ENCODE measurements around the gene LGALS3BP. TPM values are rescaled to one million over a fixed set of nuclear protein-coding genes. Genes with fewer than 3 reads are reported as not detected.
A peak's percentile ranks its signal among the peaks of the same experiment; 100 is the strongest.

The LGALS3BP gene
- polyA plus RNA-seq, 4 donors: 181 to 361 (median 290) TPM

GRCh38 chr17:79019261-79019631, 39.5 kb upstream of the LGALS3BP start:
- DNase-seq (peak; percentile 53 to 85), FAIRE-seq (no peak)
- peaks cover 0 to 18% (median 0%) of the 10 kb centered on the region in 3 donors for H3K27me3 ChIP-seq (ENCODE audit: control insufficient read depth in 3 of 3, insufficient read depth in 3 of 3, low read length in 3 of 3)
- peaks cover 0 to 4% of the 10 kb centered on the region in 2 donors for H3K9me3 ChIP-seq (ENCODE audit: control insufficient read depth in 2 of 2, insufficient read depth in 1 of 2, low read depth in 1 of 2, low read length in 1 of 2)
- H3K4me3 ChIP-seq (ENCODE audit: low read depth in 1 of 3, low read length in 3 of 3): no peak overlapping the region
- 27 to 62% (median 39%) methylated on average over 2 of the region's 2 CpGs for WGBS, 3 donors
- peaks cover 0 to 28% (median 6%) of the 10 kb centered on the region in 3 donors for H3K4me1 ChIP-seq (ENCODE audit: control insufficient read depth in 3 of 3, insufficient read depth in 2 of 3, low read depth in 1 of 3, low read length in 2 of 3)
- no peaks in the 10 kb centered on the region for H3K36me3 ChIP-seq (ENCODE audit: control insufficient read depth in 3 of 3, insufficient read depth in 2 of 3, low read depth in 1 of 3, low read length in 3 of 3)
- no peak overlapping the region for H3K27ac ChIP-seq (ENCODE audit: low read depth in 1 of 3, low read length in 2 of 3)

- WGBS, 3 donors: 89 to 100% (median 94%) methylated on average over 3 of the region's 3 CpGs
- H3K4me3 ChIP-seq (ENCODE audit: low read depth in 1 of 3, low read length in 3 of 3): no peak overlapping the region
These were observed 38.6 kb upstream of the LGALS3BP start for GRCh38 chr17:79018370-79018695.

GRCh38 chr17:79017546-79018369, 38.0 kb upstream of the LGALS3BP start:
- Histone ChIP-seq H3K27ac (ENCODE audit: low read depth in 1 of 3, low read length in 2 of 3) (no peak overlapping the region), H3K4me3 (ENCODE audit: low read depth in 1 of 3, low read length in 3 of 3) (no peak overlapping the region), H3K27me3 (ENCODE audit: control insufficient read depth in 3 of 3, insufficient read depth in 3 of 3, low read length in 3 of 3) (peaks cover 0 to 3% (median 0%) of the 10 kb centered on the region in 3 donors), H3K4me1 (ENCODE audit: control insufficient read depth in 3 of 3, insufficient read depth in 2 of 3, low read depth in 1 of 3, low read length in 2 of 3) (peaks cover 0 to 21% (median 6%) of the 10 kb centered on the region in 3 donors), H3K9me3 (ENCODE audit: control insufficient read depth in 2 of 2, insufficient read depth in 1 of 2, low read depth in 1 of 2, low read length in 1 of 2) (peaks cover 0 to 4% of the 10 kb centered on the region in 2 donors), H3K36me3 (ENCODE audit: control insufficient read depth in 3 of 3, insufficient read depth in 2 of 3, low read depth in 1 of 3, low read length in 3 of 3) (no peaks in the 10 kb centered on the region)
- 64 to 74% (median 71%) methylated on average over 6 of the region's 6 CpGs for WGBS, 3 donors
- FAIRE-seq (no peak), DNase-seq (no peak)

More at GRCh38 chr17:79018370-79018695, 38.6 kb upstream of the LGALS3BP start:
- DNase-seq (no peak), FAIRE-seq (no peak)
- no peaks in the 10 kb centered on the region for H3K36me3 ChIP-seq (ENCODE audit: control insufficient read depth in 3 of 3, insufficient read depth in 2 of 3, low read depth in 1 of 3, low read length in 3 of 3)
- H3K27me3 ChIP-seq (ENCODE audit: control insufficient read depth in 3 of 3, insufficient read depth in 3 of 3, low read length in 3 of 3): peaks cover 0 to 9% (median 0%) of the 10 kb centered on the region in 3 donors
- H3K9me3 ChIP-seq (ENCODE audit: control insufficient read depth in 2 of 2, insufficient read depth in 1 of 2, low read depth in 1 of 2, low read length in 1 of 2): peaks cover 0 to 4% of the 10 kb centered on the region in 2 donors
- peaks cover 0 to 21% (median 6%) of the 10 kb centered on the region in 3 donors for H3K4me1 ChIP-seq (ENCODE audit: control insufficient read depth in 3 of 3, insufficient read depth in 2 of 3, low read depth in 1 of 3, low read length in 2 of 3)
- no peak overlapping the region for H3K27ac ChIP-seq (ENCODE audit: low read depth in 1 of 3, low read length in 2 of 3)

GRCh38 chr17:79014158-79014758, 34.5 kb upstream of the LGALS3BP start:
- no peak overlapping the region for H3K4me3 ChIP-seq (ENCODE audit: low read depth in 1 of 3, low read length in 3 of 3)
- no peak overlapping the region for H3K27ac ChIP-seq (ENCODE audit: low read depth in 1 of 3, low read length in 2 of 3)
- WGBS, 3 donors: 84 to 90% (median 85%) methylated on average over 2 of the region's 2 CpGs
- H3K9me3 ChIP-seq (ENCODE audit: control insufficient read depth in 2 of 2, insufficient read depth in 1 of 2, low read depth in 1 of 2, low read length in 1 of 2): peaks cover 0 to 4% of the 10 kb centered on the region in 2 donors
- H3K4me1 ChIP-seq (ENCODE audit: control insufficient read depth in 3 of 3, insufficient read depth in 2 of 3, low read depth in 1 of 3, low read length in 2 of 3): peaks cover 0 to 11% (median 3%) of the 10 kb centered on the region in 3 donors
- no peak for DNase-seq
- FAIRE-seq: no peak
- no peaks in the 10 kb centered on the region for H3K36me3 ChIP-seq (ENCODE audit: control insufficient read depth in 3 of 3, insufficient read depth in 2 of 3, low read depth in 1 of 3, low read length in 3 of 3)
- H3K27me3 ChIP-seq (ENCODE audit: control insufficient read depth in 3 of 3, insufficient read depth in 3 of 3, low read length in 3 of 3): no peaks in the 10 kb centered on the region

- 74 to 79% (median 79%) methylated on average over 6 of the region's 6 CpGs for WGBS, 3 donors
- H3K9me3 ChIP-seq (ENCODE audit: control insufficient read depth in 2 of 2, insufficient read depth in 1 of 2, low read depth in 1 of 2, low read length in 1 of 2): peaks cover 0 to 4% of the 10 kb centered on the region in 2 donors
- no peaks in the 10 kb centered on the region for H3K27me3 ChIP-seq (ENCODE audit: control insufficient read depth in 3 of 3, insufficient read depth in 3 of 3, low read length in 3 of 3)
- no peak overlapping the region for H3K4me3 ChIP-seq (ENCODE audit: low read depth in 1 of 3, low read length in 3 of 3)
- peaks cover 0 to 6% (median 0%) of the 10 kb centered on the region in 3 donors for H3K36me3 ChIP-seq (ENCODE audit: control insufficient read depth in 3 of 3, insufficient read depth in 2 of 3, low read depth in 1 of 3, low read length in 3 of 3)
- FAIRE-seq (no peak), DNase-seq (no peak)
- peaks cover 5 to 14% (median 8%) of the 10 kb centered on the region in 3 donors for H3K4me1 ChIP-seq (ENCODE audit: control insufficient read depth in 3 of 3, insufficient read depth in 2 of 3, low read depth in 1 of 3, low read length in 2 of 3)
- no peak overlapping the region for H3K27ac ChIP-seq (ENCODE audit: low read depth in 1 of 3, low read length in 2 of 3)
These were observed 32.9 kb upstream of the LGALS3BP start for GRCh38 chr17:79012563-79013134.

GRCh38 chr17:79011451-79012147, 31.9 kb upstream of the LGALS3BP start:
- Histone ChIP-seq H3K36me3 (ENCODE audit: control insufficient read depth in 3 of 3, insufficient read depth in 2 of 3, low read depth in 1 of 3, low read length in 3 of 3) (peaks cover 0 to 13% (median 0%) of the 10 kb centered on the region in 3 donors), H3K9me3 (ENCODE audit: control insufficient read depth in 2 of 2, insufficient read depth in 1 of 2, low read depth in 1 of 2, low read length in 1 of 2) (peaks cover 0 to 4% of the 10 kb centered on the region in 2 donors), H3K27ac (ENCODE audit: low read depth in 1 of 3, low read length in 2 of 3) (no peak overlapping the region), H3K4me1 (ENCODE audit: control insufficient read depth in 3 of 3, insufficient read depth in 2 of 3, low read depth in 1 of 3, low read length in 2 of 3) (peaks cover 9 to 19% (median 12%) of the 10 kb centered on the region in 3 donors), H3K27me3 (ENCODE audit: control insufficient read depth in 3 of 3, insufficient read depth in 3 of 3, low read length in 3 of 3) (no peaks in the 10 kb centered on the region), H3K4me3 (ENCODE audit: low read depth in 1 of 3, low read length in 3 of 3) (no peak overlapping the region)
- no peak for FAIRE-seq
- 63 to 67% (median 66%) methylated on average over 5 of the region's 5 CpGs for WGBS, 3 donors
- no peak for DNase-seq

- FAIRE-seq: no peak
These were observed 30.6 kb upstream of the LGALS3BP start for GRCh38 chr17:79010304-79010646.

More at GRCh38 chr17:79010304-79010646, 30.6 kb upstream of the LGALS3BP start:
- H3K36me3 ChIP-seq (ENCODE audit: control insufficient read depth in 3 of 3, insufficient read depth in 2 of 3, low read depth in 1 of 3, low read length in 3 of 3): peaks cover 0 to 20% (median 0%) of the 10 kb centered on the region in 3 donors
- no peak for DNase-seq
- peaks cover 14 to 32% (median 20%) of the 10 kb centered on the region in 3 donors for H3K4me1 ChIP-seq (ENCODE audit: control insufficient read depth in 3 of 3, insufficient read depth in 2 of 3, low read depth in 1 of 3, low read length in 2 of 3)
- no peaks in the 10 kb centered on the region for H3K9me3 ChIP-seq (ENCODE audit: control insufficient read depth in 2 of 2, insufficient read depth in 1 of 2, low read depth in 1 of 2, low read length in 1 of 2)
- 62 to 63% (median 62%) methylated on average over 7 of the region's 7 CpGs for WGBS, 3 donors
- peak overlapping the region in 2 of 3 donors; percentile 16 to 87 for H3K27ac ChIP-seq (ENCODE audit: low read depth in 1 of 3, low read length in 2 of 3)
- H3K4me3 ChIP-seq (ENCODE audit: low read depth in 1 of 3, low read length in 3 of 3): peak overlapping the region; percentile 50 to 78 (median 76)
- H3K27me3 ChIP-seq (ENCODE audit: control insufficient read depth in 3 of 3, insufficient read depth in 3 of 3, low read length in 3 of 3): no peaks in the 10 kb centered on the region

All from small intestine (tissue), 7 donors.